ENCODE measurements around the gene ZBTB1. TPM values are rescaled to one million over a fixed set of nuclear protein-coding genes. Genes with fewer than 3 reads are reported as not detected.

Gene ZBTB1
- total and polyA plus RNA-seq, 2 donors (not counting 1 experiment from before 2014, with no cell fraction given): 52.8 to 108 TPM

GRCh38 chr14:64561631-64562030 lies 57.1 kb downstream of the ZBTB1 start:
- CTCF ChIA-PET: no interaction called here
- no peaks in the 10 kb centered on the region for H3K4me1 ChIP-seq (ENCODE audit: control insufficient read depth in 2 of 2, insufficient read depth in 2 of 2, low read length in 2 of 2)

GRCh38 chr14:64562436-64562835 lies 57.9 kb downstream of the ZBTB1 start:
- ChIA-PET POLR2A (no interaction called here), CTCF (interaction anchor here (1.0 kb wide), 1 partner anchor 723 kb away, joined by 3 read pairs; no protein-coding TSS in a partner anchor)
- no peak overlapping the region for H3K9ac ChIP-seq (ENCODE audit: low read length)
- Mint-ChIP-seq H3K9me3 (ENCODE audit: insufficient read depth) (no peaks in the 10 kb centered on the region), H3K4me3 (no peak overlapping the region), H3K27ac (no peak overlapping the region), H3K4me1 (no peaks in the 10 kb centered on the region), H3K27me3 (peaks cover 7% of the 10 kb centered on the region)
- no peak overlapping the region for H3K27ac ChIP-seq (ENCODE audit: low read length in 2 of 2)
- ATAC-seq (ENCODE audit: low read depth) (no peak), DNase-seq (no peak)
- H3K4me1 ChIP-seq (ENCODE audit: control insufficient read depth in 2 of 2, insufficient read depth in 2 of 2, low read length in 2 of 2): no peaks in the 10 kb centered on the region
- no peaks in the 10 kb centered on the region for H3K79me2 ChIP-seq (ENCODE audit: control insufficient read depth, insufficient read depth, low read length)
- H3K4me2 ChIP-seq (replicated peaks; ENCODE audit: low read depth, low read length, poor library complexity, severe bottlenecking): no peak overlapping the region
- intact Hi-C loops (cut with micrococcal nuclease): no loop called here
- H3K27me3 ChIP-seq (replicated peaks in 1 of 4; ENCODE audit: control extremely low read depth in 1 of 4, control insufficient read depth in 3 of 4, insufficient read depth in 4 of 4, low read length in 3 of 4): no peaks in the 10 kb centered on the region
- TF ChIP-seq EZH2 (IDR thresholded peaks at IDR 0.05; ENCODE audit: borderline replicate concordance, insufficient read depth, low read depth, low read length, poor library complexity, severe bottlenecking): no peak
- no peak for TF ChIP-seq CTCF (IDR thresholded peaks at IDR 0.05)
- H2AFZ ChIP-seq (ENCODE audit: insufficient read depth, low read depth, low read length, poor library complexity, severe bottlenecking): no peak overlapping the region
- no peaks in the 10 kb centered on the region for H4K20me1 ChIP-seq (ENCODE audit: control insufficient read depth, insufficient read depth, low read length, poor library complexity, severe bottlenecking)
- no peak overlapping the region for H3K4me3 ChIP-seq (ENCODE audit: control extremely low read depth in 1 of 5, extremely low read depth in 1 of 5, insufficient read depth in 1 of 5, low read depth in 2 of 5, low read length in 4 of 5)
- no peaks in the 10 kb centered on the region for H3K9me3 ChIP-seq (ENCODE audit: control extremely low read depth in 1 of 3, control insufficient read depth in 2 of 3, insufficient read depth in 1 of 3, low read length in 2 of 3)
- H3K36me3 ChIP-seq (replicated peaks in 1 of 2; ENCODE audit: control extremely low read depth in 1 of 2, control insufficient read depth in 1 of 2, extremely low read depth in 1 of 2, insufficient read depth in 2 of 2, low read length in 1 of 2): no peaks in the 10 kb centered on the region

More at GRCh38 chr14:64561631-64562030, 57.1 kb downstream of the ZBTB1 start:
- H3K4me1 Mint-ChIP-seq: no peaks in the 10 kb centered on the region
- TF ChIP-seq CTCF (IDR thresholded peaks at IDR 0.05) (no peak), EZH2 (IDR thresholded peaks at IDR 0.05; ENCODE audit: borderline replicate concordance, insufficient read depth, low read depth, low read length, poor library complexity, severe bottlenecking) (no peak)
- H3K4me3 Mint-ChIP-seq: no peak overlapping the region
- H2AFZ ChIP-seq (ENCODE audit: insufficient read depth, low read depth, low read length, poor library complexity, severe bottlenecking): no peak overlapping the region
- DNase-seq (no peak), ATAC-seq (ENCODE audit: low read depth) (no peak)
- H3K4me2 ChIP-seq (replicated peaks; ENCODE audit: low read depth, low read length, poor library complexity, severe bottlenecking): no peak overlapping the region
- POLR2A ChIA-PET: no interaction called here
- peaks cover 7% of the 10 kb centered on the region for H3K27me3 Mint-ChIP-seq
- H3K4me3 ChIP-seq (ENCODE audit: control extremely low read depth in 1 of 5, extremely low read depth in 1 of 5, insufficient read depth in 1 of 5, low read depth in 2 of 5, low read length in 4 of 5): no peak overlapping the region
- no peak overlapping the region for H3K27ac ChIP-seq (ENCODE audit: low read length in 2 of 2)
- intact Hi-C loops (cut with micrococcal nuclease): no loop called here
- no peaks in the 10 kb centered on the region for H3K9me3 Mint-ChIP-seq (ENCODE audit: insufficient read depth)
- H3K27me3 ChIP-seq (replicated peaks in 1 of 4; ENCODE audit: control extremely low read depth in 1 of 4, control insufficient read depth in 3 of 4, insufficient read depth in 4 of 4, low read length in 3 of 4): no peaks in the 10 kb centered on the region
- H4K20me1 ChIP-seq (ENCODE audit: control insufficient read depth, insufficient read depth, low read length, poor library complexity, severe bottlenecking): no peaks in the 10 kb centered on the region
- H3K79me2 ChIP-seq (ENCODE audit: control insufficient read depth, insufficient read depth, low read length): no peaks in the 10 kb centered on the region
- no peaks in the 10 kb centered on the region for H3K36me3 ChIP-seq (replicated peaks in 1 of 2; ENCODE audit: control extremely low read depth in 1 of 2, control insufficient read depth in 1 of 2, extremely low read depth in 1 of 2, insufficient read depth in 2 of 2, low read length in 1 of 2)
- H3K27ac Mint-ChIP-seq: no peak overlapping the region
- H3K9ac ChIP-seq (ENCODE audit: low read length): no peak overlapping the region
- 90% methylated on average over 2 of the region's 2 CpGs for WGBS (ENCODE audit: insufficient coverage)
- no peaks in the 10 kb centered on the region for H3K9me3 ChIP-seq (ENCODE audit: control extremely low read depth in 1 of 3, control insufficient read depth in 2 of 3, insufficient read depth in 1 of 3, low read length in 2 of 3)

Data from B cell (primary cell).